ENCODE data around the gene MADCAM1. TPM values are rescaled to one million over a fixed set of nuclear protein-coding genes. Genes with fewer than 3 reads are reported as not detected.

MADCAM1 gene
- polyA plus RNA-seq, 4 donors: 2.8 to 5.8 (median 4.5) TPM

- DNase-seq (ENCODE audit: low read depth in 4 of 4, low spot score in 3 of 4): peak in 2 of 4 donors; percentile 73 to 78
Observed at GRCh38 chr19:531009-531752, 34.9 kb downstream of the MADCAM1 start.

- DNase-seq (ENCODE audit: low read depth in 4 of 4, low spot score in 3 of 4): no peak
Observed at GRCh38 chr19:531753-532560, 35.7 kb downstream of the MADCAM1 start, which contains the start of gene CDC34. TSS of gene CDC34 (plus strand) at chr19:531760. CDS start at chr19:531932, 172 bp downstream.

DNA sequence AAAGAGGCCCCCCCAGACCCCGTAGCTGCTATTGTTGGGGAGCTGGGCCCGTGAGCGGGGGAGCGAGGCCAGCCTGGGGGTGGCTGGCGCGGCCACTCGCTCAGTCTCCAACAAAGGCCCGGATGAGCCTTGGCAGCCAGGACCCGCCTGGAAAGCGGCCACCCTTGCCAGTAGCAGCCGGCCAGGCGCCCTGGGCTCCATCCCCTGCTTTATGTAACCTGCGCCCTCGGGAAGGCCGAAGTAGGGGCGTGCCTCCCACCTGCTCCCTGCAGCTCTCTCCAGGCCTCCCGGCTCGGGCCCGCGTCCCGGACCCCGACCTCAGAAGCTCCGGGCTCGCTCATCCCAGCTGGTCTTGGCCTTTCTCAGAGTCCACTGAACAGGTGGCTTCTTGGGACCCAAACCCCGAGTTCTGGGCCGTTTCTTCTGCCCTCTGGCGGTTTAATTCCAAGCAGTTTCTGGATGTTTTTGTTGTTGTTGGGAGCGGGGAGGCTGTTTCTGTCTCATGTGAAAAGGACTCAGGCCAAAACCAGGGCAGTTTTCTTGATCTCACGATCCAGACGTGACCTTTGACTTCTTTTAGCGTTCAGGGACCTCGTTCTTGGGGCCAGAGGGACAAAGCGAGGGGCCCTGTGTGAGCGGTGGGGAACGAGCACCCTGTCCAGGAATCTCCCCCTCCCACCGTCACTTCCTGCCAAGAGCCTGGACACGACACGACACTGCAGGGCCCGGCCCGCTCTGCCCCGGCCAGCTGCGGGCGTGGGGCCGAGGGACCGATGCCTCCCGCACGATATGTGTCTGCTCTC lies 36.5 kb downstream of the MADCAM1 start:
- DNase-seq (ENCODE audit: low read depth in 4 of 4, low spot score in 3 of 4): peak in 1 of 4 donors; percentile 53

- no peak for DNase-seq (ENCODE audit: low read depth in 4 of 4, low spot score in 3 of 4)
Observed at GRCh38 chr19:533364-534058, 37.2 kb downstream of the MADCAM1 start.

- no peak for DNase-seq (ENCODE audit: low read depth in 4 of 4, low spot score in 3 of 4)
Observed at GRCh38 chr19:534088-534487, 37.8 kb downstream of the MADCAM1 start.

DNA sequence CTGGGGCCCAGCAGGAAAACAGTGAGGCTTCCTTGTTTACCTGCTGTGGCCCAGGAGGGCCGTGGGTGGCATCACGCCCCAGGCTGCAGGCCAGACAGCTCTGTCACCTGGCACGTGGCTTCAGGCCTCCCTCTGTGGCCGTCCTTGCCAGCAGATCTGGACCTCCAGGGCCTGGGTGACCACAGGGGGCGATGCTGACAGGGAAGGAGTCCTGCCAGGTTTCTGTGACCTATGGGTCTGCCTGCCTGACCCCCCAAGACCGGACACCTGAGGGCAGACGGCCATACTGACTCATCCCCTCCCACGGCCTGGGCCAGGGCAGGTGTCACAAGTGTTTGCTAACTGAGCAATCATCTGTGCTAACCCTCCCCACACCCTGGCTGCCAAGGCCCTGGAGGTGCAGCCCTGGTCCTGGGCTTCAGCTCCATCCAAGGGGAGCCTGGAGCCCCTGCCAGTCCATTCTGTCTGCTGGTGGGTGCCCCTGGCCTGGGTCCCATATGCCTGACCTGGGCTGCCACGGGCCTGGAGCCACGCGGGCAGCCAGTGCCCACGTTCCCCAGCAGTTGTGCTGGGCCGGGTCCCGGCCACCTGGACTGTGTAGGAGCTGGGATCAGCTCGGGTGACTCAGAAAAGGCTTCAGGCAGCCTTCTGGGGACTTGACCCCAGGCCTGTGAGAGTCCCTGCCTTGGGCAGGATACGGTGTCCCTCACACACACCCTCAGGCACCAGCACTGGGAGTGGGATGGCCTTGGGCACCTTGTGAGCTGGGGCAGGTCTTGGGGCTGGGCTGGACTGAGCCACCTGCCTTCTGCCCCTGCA lies 38.9 kb downstream of the MADCAM1 start:
- no peak for DNase-seq (ENCODE audit: low read depth in 4 of 4, low spot score in 3 of 4)

GRCh38 chr19:536031-536880 lies 40.0 kb downstream of the MADCAM1 start:
- no peak for DNase-seq (ENCODE audit: low read depth in 4 of 4, low spot score in 3 of 4)

GRCh38 chr19:536881-537404 lies 40.7 kb downstream of the MADCAM1 start:
- no peak for DNase-seq (ENCODE audit: low read depth in 4 of 4, low spot score in 3 of 4)

- no peak for DNase-seq (ENCODE audit: low read depth in 4 of 4, low spot score in 3 of 4)
Observed at GRCh38 chr19:538641-539428, 42.5 kb downstream of the MADCAM1 start.

- no peak for DNase-seq (ENCODE audit: low read depth in 4 of 4, low spot score in 3 of 4)
Observed at GRCh38 chr19:539429-540030, 43.2 kb downstream of the MADCAM1 start.

GRCh38 chr19:540867-541637 lies 44.8 kb downstream of the MADCAM1 start:
- DNase-seq (ENCODE audit: low read depth in 4 of 4, low spot score in 3 of 4): no peak

- no peak for DNase-seq (ENCODE audit: low read depth in 4 of 4, low spot score in 3 of 4)
Observed at GRCh38 chr19:541699-542098, 45.4 kb downstream of the MADCAM1 start.

GRCh38 chr19:542173-542866 lies 46.0 kb downstream of the MADCAM1 start:
- no peak for DNase-seq (ENCODE audit: low read depth in 4 of 4, low spot score in 3 of 4)

- no peak for DNase-seq (ENCODE audit: low read depth in 4 of 4, low spot score in 3 of 4)
Observed at GRCh38 chr19:543910-544608, 47.8 kb downstream of the MADCAM1 start, which contains the start of gene GZMM. TSS of gene GZMM (plus strand) at chr19:544053. CDS start at chr19:544072, 19 bp downstream.

- no peak for DNase-seq (ENCODE audit: low read depth in 4 of 4, low spot score in 3 of 4)
Observed at GRCh38 chr19:547117-547516, 50.8 kb downstream of the MADCAM1 start.

Measured in left renal pelvis (tissue), 4 donors.